GM21717 (cell line): ENCODE measurements around the gene LRRC32.

Source experiments
- ATAC-seq: cut with Tn5 transposase; IDR thresholded peaks from one replicate; pipeline ENCODE4 v1.9.1; 2021; ENCODE audit warnings: mild to moderate bottlenecking, moderate library complexity; ENCODE audit not compliant: unreplicated experiment

Gene LRRC32

GRCh38 chr11:76700177-76701100 lies 29.9 kb upstream of the LRRC32 start:
- no peak for ATAC-seq

- no peak for ATAC-seq
These were observed 29.0 kb upstream of the LRRC32 start for GRCh38 chr11:76699451-76700091.

- no peak for ATAC-seq
These were observed 27.9 kb upstream of the LRRC32 start for GRCh38 chr11:76698321-76699043.

DNA sequence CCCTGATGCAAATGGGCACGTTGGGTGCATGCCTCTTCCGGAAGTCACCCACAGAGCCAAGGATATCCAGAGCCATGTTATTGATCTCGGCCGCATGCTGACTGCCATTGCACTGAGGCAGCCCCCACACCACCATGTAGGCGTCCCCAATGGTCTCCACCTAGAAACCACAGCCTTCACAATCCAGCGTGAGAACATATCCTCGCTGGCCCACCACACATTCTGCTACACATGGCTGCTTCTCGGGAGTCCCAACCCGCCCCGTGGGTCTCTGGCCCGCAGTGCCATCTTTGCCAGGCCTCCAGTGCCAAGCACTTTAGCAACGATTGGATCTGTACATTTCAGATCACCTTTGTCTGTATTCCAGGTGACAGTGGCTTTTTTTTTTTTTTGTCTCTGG lies 26.2 kb upstream of the LRRC32 start:
- no peak for ATAC-seq

- ATAC-seq = no peak
These were observed 25.2 kb upstream of the LRRC32 start for GRCh38 chr11:76695771-76696170.

DNA sequence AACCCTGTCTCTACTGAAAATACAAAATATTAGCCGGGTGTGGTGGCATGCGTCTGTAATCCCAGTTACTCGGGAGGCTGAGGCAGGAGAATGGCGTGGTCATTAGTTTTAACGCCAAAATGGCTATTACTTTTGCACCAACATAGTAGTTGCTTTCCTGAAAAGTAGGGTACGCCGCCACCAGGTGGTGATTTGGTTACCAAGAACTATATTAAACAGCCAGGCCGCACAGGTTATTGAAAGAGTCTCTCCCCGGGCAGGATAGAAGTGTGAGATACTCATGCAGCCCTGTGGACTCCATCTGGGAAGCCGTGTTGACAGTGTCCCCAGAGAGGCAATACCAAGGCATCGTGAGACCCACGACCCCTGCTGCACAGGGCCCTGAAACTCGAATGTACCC lies 24.6 kb upstream of the LRRC32 start:
- no peak for ATAC-seq

DNA sequence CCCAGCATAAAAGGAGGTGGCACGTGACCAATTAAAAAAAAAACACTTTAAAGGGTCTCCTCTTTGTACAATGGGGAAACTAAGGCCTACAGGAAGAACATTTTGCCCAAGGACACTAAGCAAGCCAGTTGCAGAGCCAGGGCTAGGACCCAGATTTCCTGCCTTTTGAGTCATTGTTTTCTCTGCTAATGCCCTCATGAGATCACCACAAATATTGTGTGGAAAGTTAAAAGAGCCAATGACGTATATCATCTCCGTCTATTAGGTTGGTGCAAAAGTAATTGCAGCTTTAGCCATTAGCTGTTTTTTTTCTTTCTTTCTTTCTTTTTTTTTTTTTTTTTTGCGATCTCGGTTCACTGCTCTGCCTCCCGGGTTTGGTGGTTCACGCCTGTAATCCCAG lies 24.1 kb upstream of the LRRC32 start:
- no peak for ATAC-seq

DNA sequence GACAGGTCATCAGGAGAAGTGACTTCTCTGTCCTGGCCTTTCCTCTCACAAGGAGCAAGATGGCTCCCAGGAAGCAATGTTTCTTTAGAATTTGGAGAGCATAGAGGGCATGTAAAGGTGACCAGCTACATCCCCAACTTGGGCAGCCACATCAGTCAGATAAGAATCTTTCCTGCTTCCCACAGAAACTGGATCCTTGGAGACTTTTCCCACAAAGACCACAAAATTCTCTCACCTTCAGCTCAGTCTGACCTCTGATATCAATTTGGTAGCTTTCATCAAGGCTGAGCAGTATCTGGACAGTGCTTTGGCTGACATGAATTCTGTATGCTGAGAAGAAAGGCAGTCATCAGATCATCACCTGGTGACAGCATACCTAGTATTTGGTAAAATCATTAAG lies 23.3 kb upstream of the LRRC32 start:
- no peak for ATAC-seq

- ATAC-seq = no peak
These were observed 22.4 kb upstream of the LRRC32 start for GRCh38 chr11:76692956-76693355.

- no peak for ATAC-seq
These were observed 21.1 kb upstream of the LRRC32 start for GRCh38 chr11:76691655-76692054.

DNA sequence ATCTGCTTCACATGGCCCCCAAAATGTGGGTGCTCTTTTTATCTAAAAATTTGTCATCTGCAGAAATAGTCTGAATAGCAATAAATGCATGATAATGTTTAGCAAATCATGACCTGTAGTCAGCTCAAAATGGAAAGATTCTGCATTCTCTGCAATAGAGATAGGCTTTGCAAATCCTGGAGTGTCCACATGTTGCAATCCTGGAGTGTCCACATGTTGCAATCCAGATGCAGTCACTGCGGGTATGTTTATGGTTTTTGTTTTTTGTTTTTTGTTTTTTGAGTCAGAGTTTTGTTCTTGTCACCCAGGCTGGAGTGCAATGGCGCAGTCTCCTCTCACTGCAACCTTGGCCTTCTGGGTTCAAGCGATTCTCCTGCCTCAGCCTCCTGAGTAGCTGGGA lies 20.2 kb upstream of the LRRC32 start:
- ATAC-seq = no peak

- no peak for ATAC-seq
These were observed 19.0 kb upstream of the LRRC32 start for GRCh38 chr11:76689313-76690260.

DNA sequence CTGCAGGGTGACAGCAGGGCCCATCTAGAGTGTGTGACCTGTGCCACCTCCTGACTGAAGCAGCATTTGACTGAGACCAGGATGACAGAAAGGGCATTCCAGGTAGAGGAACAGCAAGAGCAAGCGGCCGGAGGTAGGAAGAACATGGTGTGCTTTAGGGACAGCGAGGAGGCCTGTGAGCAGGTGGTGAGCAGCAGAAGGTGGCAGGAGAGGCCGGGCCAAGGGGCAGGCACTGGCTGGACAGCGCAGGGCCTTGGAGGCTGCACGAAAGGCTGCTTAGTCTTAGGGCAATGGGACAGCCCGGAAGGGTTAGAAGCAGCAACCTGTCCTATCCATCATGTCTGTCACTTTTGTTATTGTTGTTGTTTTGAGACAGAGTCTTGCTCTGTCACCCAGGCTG lies 17.6 kb upstream of the LRRC32 start:
- ATAC-seq = no peak

DNA sequence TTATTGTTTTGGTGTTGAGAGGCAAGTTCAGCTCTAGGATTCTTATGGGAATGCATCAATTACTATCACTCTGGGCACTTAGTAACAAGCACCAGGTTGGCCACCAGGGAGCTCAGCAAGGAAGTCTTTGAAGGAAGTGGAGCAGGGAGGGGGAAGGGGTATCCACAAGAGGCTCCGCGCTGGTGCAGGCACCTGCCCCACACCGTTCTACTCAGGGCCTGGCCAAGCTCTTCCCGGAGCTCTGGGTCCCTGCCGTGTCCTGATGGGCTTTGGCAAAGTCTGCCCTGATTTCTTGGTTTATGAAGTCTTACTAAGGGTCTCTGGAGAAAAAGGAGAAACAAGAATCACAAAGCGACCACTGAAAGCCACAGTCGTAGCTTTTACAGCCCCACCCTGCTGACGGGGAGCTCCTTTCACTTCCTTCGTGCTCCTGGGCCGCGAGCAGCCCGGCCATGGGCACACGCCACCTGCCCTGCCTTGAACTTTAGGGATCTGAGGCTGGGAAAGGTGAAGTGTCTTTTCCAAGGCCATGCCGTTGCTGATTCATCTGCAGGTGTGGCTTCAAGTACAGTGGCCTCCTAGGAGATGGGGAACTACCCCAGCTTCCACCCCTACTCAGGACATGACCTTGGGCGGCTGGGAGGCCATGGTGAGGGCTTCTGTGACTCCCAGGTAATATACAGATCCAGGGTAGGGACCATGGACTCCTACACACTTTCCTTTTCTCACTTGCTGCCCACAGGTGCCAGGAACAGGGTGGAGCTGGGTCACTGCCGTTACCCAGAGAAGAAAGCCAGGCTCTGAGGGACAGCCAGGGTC lies 15.9 kb upstream of the LRRC32 start:
- ATAC-seq = no peak

DNA sequence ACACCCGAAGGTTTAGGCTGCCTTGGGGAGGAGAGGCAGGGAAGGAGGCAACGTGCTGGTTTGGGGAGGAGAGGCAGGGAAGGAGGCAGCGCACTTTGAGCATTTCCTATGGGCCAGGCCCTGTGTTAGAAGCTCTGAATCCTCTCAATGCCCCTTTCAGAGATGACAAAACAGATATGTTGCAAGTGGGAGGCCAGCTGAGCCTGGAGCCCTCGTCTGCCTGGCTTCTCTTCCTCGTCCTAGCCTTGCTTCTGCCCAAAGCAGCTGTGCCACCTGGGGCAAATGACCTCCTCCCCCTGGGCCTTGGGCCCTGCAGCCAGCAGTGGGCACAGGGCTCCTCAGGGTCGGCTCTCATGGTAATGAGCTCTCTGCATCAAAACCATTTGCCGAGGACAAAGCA lies 15.3 kb upstream of the LRRC32 start:
- no peak for ATAC-seq

- ATAC-seq = no peak
These were observed 14.7 kb upstream of the LRRC32 start for GRCh38 chr11:76685237-76685636.

GRCh38 chr11:76684516-76684915 lies 14.0 kb upstream of the LRRC32 start:
- no peak for ATAC-seq

- no peak for ATAC-seq
These were observed 12.9 kb upstream of the LRRC32 start for GRCh38 chr11:76683161-76684095.

GRCh38 chr11:76682684-76683083 lies 12.1 kb upstream of the LRRC32 start:
- ATAC-seq = no peak
